ENCODE measurements around the gene MEST.
"Not testable (repeated sequence)": the region's sequence is repeated elsewhere in the genome, so short reads cannot be mapped to it uniquely, and the experiment has no call there.

GRCh38 chr7:130541287-130541686, 49.4 kb downstream of the MEST start:
- not testable (repeated sequence) for TF ChIP-seq CTCF (optimal IDR thresholded peaks at IDR 0.05 in 1 of 3, IDR thresholded peaks at IDR 0.05 in 1 of 3, conservative IDR thresholded peaks at IDR 0.05 in 1 of 3; ENCODE audit: extremely low read depth in 1 of 3, insufficient read depth in 2 of 3, low read length in 3 of 3); EZH2 (IDR thresholded peaks at IDR 0.05; ENCODE audit: low read length)
